WERI-Rb-1 (cell line): ENCODE measurements around the gene CHST11.

Experiments used
- DNase-seq: peaks from one replicate; pipeline ENCODE4 v3.0.0-alpha.2; 2020
- H3K27ac ChIP-seq: fragments of 250-450 bp; sonication (Bioruptor Pico); 2 replicates; pipeline ENCODE4 v1.5.1; 2020; ENCODE audit warnings: mild to moderate bottlenecking, moderate library complexity
- H3K27me3 ChIP-seq: fragments of 250-450 bp; sonication (Bioruptor Pico); 2 replicates; pipeline ENCODE4 v1.5.1; 2021; ENCODE audit warnings: mild to moderate bottlenecking, low read depth, moderate library complexity; ENCODE audit not compliant: insufficient read depth, severe bottlenecking
- H3K36me3 ChIP-seq: fragments of 250-450 bp; sonication (Bioruptor Pico); 2 replicates; pipeline ENCODE4 v1.5.1; 2020; ENCODE audit warnings: mild to moderate bottlenecking, moderate library complexity
- H3K4me3 ChIP-seq: 2 replicates; pipeline ENCODE4 v1.5.1; 2011; ENCODE audit warnings: low read depth, mild to moderate bottlenecking, control low read depth, low read length
- H3K9me3 ChIP-seq: fragments of 250-450 bp; sonication (Bioruptor Pico); 2 replicates; pipeline ENCODE4 v1.5.1; 2021; ENCODE audit warnings: mild to moderate bottlenecking, moderate library complexity; ENCODE audit not compliant: severe bottlenecking
- TF ChIP-seq, protein P1 (sequence below): IDR thresholded peaks from 2 replicates; pipeline ENCODE4 v1.5.1; 2011; ENCODE audit warnings: low read depth, mild to moderate bottlenecking, control low read depth, inconsistent platforms, low read length

CHST11 gene

GRCh38 chr12:104685366-104685765, 228.6 kb downstream of the CHST11 start:
- Histone ChIP-seq H3K27ac (no peak overlapping the region), H3K9me3 (no peaks in the 10 kb centered on the region), H3K27me3 (no peaks in the 10 kb centered on the region), H3K4me3 (no peak overlapping the region), H3K36me3 (no peaks in the 10 kb centered on the region)
- no peak for DNase-seq
- TF ChIP-seq, protein P1, sequence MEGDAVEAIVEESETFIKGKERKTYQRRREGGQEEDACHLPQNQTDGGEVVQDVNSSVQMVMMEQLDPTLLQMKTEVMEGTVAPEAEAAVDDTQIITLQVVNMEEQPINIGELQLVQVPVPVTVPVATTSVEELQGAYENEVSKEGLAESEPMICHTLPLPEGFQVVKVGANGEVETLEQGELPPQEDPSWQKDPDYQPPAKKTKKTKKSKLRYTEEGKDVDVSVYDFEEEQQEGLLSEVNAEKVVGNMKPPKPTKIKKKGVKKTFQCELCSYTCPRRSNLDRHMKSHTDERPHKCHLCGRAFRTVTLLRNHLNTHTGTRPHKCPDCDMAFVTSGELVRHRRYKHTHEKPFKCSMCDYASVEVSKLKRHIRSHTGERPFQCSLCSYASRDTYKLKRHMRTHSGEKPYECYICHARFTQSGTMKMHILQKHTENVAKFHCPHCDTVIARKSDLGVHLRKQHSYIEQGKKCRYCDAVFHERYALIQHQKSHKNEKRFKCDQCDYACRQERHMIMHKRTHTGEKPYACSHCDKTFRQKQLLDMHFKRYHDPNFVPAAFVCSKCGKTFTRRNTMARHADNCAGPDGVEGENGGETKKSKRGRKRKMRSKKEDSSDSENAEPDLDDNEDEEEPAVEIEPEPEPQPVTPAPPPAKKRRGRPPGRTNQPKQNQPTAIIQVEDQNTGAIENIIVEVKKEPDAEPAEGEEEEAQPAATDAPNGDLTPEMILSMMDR, result no peak

- DNase-seq, result no peak
- Histone ChIP-seq H3K27ac (no peak overlapping the region), H3K27me3 (no peaks in the 10 kb centered on the region), H3K36me3 (no peaks in the 10 kb centered on the region), H3K9me3 (no peaks in the 10 kb centered on the region), H3K4me3 (no peak overlapping the region)
- TF ChIP-seq, protein P1, result no peak
Measured at GRCh38 chr12:104686196-104686595, 229.4 kb downstream of the CHST11 start.

GRCh38 chr12:104687823-104688573, 231.2 kb downstream of the CHST11 start:
- TF ChIP-seq, protein P1, result no peak
- no peak for DNase-seq
- no peak overlapping the region for H3K4me3 ChIP-seq

DNA sequence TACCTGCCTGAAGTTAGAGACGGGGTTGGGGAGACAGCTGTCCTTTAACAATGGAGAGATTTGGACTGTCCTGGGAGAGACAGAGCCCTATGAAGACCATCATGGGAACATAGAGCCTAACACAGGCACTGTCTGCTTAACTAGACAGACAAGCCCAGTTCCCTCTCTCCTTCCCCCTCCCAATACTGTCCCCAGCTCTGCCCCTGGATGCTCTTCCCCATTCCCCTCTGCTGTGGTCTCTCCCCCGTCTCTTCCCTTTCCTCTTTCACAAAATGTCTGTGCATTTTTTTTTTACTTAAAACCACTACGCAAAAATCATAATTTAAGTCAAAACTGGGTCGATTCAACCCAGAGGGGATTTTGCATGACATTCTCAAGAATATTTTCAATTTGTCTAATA, 232.9 kb downstream of the CHST11 start:
- DNase-seq, result no peak
- peaks cover 2% of the 10 kb centered on the region for H3K9me3 ChIP-seq
- H3K36me3 ChIP-seq, result no peaks in the 10 kb centered on the region
- no peaks in the 10 kb centered on the region for H3K27me3 ChIP-seq
- H3K27ac ChIP-seq, result no peak overlapping the region
- TF ChIP-seq, protein P1, result no peak
- H3K4me3 ChIP-seq, result no peak overlapping the region

More at GRCh38 chr12:104687823-104688573, 231.2 kb downstream of the CHST11 start:
- H3K27ac ChIP-seq, result no peak overlapping the region
- H3K27me3 ChIP-seq, result no peaks in the 10 kb centered on the region
- peaks cover 2% of the 10 kb centered on the region for H3K9me3 ChIP-seq
- no peaks in the 10 kb centered on the region for H3K36me3 ChIP-seq

DNA sequence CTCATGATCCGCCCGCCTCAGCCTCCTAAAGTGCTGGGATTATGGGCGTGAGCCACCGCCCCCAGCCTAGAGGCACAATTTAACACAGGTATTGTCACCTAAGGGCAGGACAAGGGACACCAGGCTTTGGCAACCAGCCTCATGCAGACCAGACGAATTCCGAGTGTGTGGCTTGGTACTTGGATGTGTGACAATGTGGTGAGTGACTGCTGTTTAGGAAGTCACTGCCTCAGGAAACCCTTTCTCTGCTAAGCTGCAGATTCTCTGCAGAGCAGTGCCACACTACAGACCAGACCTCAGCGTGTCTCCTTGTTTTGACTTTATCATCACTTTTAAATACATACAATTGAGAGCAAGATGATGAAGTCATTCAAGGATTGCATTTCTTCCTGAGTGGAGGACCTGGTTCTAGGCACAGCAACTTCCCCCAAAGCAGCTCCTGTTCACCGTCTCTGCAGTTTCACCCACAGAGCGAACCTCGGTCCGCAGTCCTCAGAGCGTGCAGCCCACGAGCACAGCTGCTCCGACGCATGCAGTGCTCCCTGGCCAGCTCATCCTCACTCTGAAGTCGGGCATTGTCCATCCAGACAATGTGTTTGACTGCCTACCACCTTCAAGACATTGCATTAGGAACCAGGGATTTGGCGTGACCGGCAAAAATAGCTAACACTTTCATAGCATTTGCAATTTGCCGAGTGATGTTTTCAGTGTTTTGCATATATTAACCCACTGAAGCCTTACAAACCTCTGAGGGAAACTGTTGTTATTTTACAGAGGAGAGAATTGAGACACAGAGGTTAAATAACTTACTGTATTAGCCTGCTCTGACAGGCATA, 235.2 kb downstream of the CHST11 start:
- Histone ChIP-seq H3K27ac (no peak overlapping the region), H3K9me3 (peaks cover 2% of the 10 kb centered on the region), H3K36me3 (no peaks in the 10 kb centered on the region), H3K4me3 (no peak overlapping the region), H3K27me3 (no peaks in the 10 kb centered on the region)
- DNase-seq, result no peak
- TF ChIP-seq, protein P1, result no peak
